GM18520 (cell line): ENCODE results near the gene YRDC.

Source experiments
- ATAC-seq: cut with Tn5 transposase; IDR thresholded peaks from one replicate; pipeline ENCODE4 v1.9.1; 2021; ENCODE audit not compliant: unreplicated experiment

YRDC gene, protein sequence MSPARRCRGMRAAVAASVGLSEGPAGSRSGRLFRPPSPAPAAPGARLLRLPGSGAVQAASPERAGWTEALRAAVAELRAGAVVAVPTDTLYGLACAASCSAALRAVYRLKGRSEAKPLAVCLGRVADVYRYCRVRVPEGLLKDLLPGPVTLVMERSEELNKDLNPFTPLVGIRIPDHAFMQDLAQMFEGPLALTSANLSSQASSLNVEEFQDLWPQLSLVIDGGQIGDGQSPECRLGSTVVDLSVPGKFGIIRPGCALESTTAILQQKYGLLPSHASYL

DNA sequence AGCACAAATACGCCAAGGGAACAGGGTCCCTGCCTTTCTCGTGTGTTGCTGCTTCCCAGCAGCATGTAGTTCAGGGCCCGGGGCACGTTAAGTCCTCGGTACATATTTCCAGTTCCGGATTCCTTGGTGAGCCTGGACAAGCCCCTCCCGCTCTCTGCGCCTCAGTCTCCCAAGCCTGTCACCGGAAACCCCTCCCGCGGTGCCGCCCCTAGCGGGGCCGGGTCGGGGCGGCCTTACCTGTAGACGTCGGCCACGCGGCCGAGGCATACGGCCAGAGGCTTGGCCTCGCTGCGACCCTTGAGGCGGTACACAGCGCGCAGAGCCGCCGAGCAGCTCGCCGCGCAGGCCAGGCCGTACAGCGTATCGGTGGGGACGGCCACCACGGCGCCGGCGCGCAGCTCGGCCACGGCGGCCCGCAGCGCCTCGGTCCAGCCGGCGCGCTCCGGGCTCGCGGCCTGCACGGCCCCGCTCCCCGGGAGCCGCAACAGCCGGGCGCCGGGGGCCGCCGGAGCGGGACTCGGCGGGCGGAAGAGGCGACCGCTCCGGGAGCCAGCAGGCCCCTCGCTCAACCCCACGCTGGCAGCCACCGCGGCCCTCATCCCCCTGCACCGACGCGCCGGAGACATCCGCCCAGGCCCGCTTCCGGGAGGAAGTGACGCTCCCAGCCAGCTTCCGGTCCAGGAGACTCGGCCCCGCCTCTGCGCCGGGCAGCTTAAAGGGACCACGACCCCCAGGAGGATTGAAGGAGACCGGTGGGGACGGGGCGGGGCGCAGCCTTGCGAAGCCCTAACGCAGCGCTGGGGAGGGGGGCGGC, at the start of gene YRDC, which contains the start of gene C1orf122:
Gene YRDC (minus strand): TSS at position 654 of the 814 bp plus-strand sequence. CDS start 28 bp downstream, at position 626.
Gene C1orf122 (plus strand): TSS at position 236 of the 814 bp plus-strand sequence. CDS start 615 bp downstream, outside the sequence.
- ATAC-seq = peak; percentile 66

DNA sequence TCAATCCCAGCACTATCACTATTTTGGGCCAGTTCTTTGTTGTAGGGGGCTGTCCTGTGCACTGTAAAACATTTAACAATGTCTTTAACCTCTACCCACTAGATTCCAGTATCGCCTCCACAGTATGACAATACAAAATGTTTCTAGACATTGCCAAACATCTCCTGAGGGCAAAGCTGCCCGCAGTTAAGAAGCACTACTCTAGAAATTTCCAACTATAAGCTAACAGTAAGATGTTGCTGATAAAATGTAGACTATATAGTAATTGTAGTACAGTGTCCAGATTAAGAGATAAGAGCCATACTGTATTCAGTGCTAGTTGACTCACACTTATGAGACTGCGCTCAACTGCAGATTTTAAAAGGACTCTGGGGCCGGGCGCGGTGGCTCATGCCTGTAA, 46.4 kb upstream of the YRDC start:
- ATAC-seq = no peak

DNA sequence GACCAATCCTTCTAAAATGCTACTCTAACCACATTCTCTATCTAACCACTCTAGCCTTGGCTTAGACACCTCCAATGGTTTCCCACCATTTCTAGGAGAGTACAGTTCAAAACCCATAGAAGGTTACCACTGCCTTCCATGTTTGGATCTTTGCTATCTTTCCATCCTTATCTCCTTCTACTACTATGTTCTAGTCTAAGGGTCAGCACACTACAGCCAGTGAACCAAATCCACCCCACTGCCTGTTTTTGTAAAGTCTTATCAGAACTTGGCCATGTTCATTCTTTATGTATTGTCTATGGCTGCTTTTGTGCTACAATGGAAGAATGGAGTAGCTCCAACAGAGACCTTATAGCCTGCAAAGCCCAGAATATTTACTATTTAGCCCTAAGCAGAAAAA, 45.1 kb upstream of the YRDC start:
- no peak for ATAC-seq

DNA sequence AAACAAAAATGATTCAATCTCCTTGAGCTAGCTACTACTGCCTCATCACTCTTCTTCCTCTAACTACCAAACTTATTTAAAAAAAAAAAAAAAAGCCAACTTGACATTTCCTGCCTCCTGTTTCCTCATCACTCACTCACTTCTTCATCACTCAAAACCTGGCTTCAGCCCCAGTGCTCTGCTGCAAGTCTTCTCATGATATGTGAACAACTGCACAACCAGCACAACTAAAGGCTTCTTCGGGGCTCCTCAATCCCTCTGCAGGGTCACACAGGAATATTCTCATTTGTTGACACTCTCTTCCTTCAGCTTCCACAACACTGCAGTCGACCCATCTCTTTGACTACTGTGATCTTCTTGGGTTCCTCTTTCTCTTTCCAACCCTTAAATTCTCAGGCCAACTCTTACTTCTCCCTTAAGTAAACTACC, 43.8 kb upstream of the YRDC start:
- no peak for ATAC-seq

DNA sequence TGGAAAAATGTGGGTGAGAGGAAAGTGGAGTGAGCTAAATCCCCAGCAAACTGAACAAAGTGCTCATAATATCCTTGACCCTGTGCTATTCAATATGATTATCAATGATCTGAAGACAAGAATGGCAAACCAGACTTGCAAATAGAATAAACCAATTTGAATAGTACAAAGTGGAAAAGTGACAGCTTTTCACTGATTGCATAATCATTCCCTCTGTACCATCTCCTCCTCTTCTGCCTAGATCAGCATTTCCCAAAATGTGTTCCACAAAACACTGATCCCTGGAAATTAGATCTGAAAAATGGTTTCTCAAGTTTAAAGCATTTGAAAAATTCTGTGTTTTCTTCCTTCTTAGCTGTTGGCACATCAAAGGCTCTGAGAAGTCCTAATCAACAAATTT, 43.3 kb upstream of the YRDC start:
- ATAC-seq = no peak

DNA sequence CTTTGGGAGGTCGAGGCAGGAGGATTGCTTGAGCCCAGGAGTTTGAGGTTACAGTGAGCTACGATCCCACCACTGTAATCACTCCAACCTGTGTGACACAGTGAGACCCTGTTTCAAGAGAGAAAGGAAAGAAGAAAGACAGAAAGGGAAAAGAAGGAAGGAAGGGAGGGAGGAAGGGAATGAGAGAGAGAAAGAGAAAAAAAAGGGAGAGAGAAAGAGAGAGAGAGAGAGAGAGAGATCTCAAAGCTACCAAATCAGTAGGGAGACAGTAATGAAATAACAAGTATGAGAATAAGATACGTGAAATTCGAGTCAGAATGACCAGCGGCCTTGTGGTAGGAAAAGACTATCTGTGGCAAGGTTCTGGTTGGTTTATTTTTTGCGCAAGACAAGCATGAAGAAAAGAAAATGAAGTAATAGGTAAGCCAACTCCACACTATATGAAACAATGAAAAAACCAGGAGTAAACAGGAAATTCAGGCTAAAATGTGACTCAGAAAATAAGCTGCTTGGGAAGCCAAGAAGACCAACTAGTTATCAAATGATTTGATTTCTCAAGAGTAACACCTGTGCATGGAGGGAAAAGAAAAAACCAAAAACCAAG, 42.4 kb upstream of the YRDC start:
- no peak for ATAC-seq

DNA sequence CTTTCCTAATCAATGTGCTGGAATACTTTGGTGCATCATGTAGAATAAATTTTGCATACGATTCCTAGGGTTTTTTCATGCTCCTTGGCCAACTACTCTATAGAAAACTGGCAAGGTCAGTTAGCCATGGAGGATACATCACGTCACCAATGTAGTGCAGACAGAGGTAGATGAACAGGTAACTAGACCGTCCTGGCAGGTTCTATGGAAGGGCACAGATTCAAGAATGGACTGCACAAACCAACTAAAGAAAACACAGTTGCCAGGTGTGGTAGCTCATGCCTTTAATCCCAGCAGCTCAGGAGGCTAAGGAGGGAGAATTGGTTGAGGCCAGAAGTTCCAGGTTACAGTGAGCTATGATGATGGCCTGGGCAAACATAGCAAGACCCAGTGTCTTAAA, 41.5 kb upstream of the YRDC start:
- no peak for ATAC-seq

DNA sequence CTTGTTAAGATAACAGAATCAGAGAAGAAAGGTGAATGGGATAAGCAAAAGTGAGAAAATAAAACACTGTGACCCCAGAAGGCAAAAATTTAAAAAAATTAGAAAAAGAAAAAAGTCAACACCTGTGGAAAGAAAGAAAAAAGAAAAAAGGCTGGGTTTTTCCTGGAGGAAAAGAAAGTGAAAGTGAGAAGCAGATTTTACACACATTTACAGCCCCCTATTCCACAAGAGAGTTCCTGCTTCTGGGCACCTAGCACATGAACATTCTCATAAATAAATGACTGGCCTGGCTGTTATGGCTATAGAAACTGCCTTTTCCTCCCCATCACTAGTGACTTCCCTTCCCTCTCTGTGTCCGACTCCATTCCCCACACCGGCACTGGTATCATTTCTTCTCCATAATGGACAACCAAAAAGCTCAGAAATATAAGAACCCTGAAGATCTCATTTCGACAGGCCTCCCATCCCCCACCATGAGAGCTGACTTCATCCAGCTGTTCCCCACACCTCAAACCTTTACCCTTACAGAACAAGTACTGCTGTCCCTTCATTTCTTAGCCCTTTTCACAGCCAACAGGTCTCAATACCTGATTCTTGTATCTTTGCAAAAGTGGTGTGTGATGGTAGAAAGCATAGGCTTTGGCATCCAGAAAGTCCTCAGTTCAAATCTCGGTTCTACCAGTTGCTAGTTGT, 38.8 kb upstream of the YRDC start:
- no peak for ATAC-seq

DNA sequence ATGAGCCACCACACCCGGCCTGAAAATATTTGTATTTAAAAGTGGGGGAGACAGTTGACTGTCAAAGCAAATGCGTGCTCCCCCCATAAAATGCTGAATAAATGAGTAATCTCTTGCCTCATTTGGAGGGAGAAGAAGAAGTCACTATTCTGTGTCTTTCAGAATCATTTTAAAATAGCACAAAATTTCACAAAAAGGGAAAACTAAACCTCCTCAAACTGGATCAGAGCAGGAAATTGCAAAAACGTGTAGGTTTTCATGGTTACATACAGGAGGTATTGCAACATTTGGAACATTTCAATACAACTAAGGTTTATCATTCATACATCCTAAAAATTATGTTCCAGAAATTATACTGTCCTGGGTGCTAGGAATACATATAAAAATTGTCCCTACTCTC, 37.8 kb upstream of the YRDC start:
- ATAC-seq = no peak

DNA sequence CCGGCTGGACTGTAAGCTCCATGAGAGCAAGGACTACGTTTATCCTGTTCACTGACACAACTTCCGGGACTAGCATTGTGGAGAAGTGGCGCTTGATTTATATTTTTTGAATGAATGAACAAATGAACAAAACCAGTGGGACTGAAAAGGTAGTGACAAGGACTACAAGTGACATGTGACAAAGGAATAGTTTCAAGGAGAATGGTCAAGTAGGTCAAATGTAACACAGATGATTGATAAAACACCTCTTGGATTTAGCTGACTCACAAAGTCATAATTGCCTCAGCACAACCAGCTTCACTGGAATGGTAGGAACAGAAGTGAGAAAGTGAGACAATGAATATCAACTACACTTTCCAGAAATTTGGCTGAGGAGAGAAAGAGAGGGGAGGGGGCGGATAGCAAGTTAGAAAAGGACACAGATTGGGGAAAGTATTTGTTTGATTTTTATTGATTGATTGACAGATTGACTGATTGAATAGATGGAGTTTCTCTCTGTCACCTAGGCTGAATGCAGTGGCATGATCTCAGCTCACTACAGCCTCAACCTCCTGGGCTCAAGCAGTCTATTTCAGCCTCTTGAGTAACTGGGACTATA, 37.1 kb upstream of the YRDC start:
- no peak for ATAC-seq

DNA sequence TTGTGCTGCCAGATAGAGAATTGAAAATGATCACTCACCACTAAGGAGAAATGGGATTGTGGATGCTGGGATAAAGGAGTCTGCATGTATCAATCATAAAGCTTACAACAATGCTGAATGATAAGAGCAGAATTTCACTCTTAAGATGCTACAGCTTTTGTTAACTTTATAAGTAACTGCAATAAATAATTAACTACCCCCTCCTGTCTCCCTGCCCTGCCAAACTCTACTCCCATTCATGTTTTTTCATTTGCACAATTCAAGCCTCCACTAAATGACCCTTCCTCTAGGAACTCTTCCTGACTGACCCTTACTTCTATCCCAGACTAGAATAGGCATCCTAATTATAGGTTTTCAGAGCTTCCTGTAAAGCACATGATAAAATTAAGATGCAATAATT, 36.5 kb upstream of the YRDC start:
- ATAC-seq = no peak

DNA sequence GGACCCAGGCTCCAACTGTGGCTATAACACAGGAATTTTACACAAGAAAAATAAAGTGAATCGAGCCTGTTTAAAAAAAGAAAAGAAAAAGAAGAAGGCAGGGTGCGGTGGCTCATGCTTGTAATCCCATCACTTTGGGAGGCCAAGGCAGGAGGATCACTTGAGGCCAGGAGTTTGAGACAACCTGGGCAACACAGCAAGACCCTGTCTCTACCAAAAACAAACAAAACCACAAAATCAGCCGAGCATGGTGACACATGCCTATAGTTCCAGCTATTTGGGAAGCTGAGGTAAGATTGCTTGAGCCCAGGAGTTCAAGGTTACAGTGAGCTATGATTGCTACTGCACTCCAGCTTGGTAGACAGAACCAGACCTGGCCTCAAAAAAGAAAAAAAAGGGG, 33.6 kb upstream of the YRDC start:
- ATAC-seq = no peak

DNA sequence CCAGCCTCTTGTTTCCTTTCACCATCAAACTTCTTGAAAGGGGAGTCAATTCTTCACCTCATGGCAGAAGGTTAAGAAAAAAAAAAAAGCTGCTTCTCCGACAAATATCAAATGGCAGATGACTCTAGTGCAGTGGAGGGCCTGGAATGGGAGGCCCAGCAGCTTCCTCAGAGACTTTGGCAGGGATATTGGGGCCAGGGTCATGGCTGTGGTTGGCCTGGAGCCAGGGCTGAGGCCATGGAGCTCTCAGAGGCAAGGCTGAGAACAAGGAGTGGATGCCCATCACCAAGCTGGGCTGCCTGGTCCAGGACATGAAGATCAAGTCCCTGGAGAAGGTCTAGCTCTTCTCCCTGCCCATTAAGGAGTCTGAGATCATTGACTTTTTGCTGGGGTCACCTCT, 32.7 kb upstream of the YRDC start:
- no peak for ATAC-seq

DNA sequence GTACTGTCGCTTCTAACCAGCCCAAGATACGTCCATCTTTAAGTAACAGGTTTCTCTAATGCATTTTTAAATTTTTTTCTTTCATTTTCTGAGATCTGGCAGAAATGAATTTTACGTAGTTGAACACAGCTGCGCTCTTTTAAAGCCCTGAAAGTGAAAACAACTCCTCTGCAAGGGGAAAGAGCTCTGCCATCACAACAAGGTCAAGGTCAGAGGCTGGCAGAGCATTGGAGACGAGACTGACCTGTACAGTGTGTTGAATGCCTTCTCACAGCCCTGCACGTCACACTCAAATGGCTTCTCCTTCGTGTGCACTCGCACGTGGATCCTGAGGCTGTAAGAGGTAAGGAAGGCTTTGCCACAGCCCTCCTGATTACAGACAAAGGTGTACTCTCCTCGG, 31.7 kb upstream of the YRDC start:
- no peak for ATAC-seq

DNA sequence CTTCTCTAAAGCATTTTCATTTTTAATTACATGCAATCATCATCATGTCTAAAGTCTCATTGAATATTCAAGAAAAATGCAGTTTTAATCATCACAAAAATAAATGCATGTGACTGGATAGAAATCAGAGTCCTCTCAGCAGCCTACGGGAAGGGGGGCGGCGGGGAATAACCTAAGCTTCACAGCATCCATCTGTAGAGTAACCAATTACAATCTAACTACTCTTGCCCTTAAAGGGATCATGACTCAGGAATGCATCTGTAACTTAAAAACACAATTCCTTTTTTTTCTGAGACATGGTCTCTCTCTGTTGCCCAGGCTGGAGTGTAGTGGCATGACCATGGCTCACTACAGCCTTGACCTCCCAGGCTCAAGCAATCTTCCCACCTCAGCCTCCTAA, 28.8 kb upstream of the YRDC start:
- ATAC-seq = no peak

DNA sequence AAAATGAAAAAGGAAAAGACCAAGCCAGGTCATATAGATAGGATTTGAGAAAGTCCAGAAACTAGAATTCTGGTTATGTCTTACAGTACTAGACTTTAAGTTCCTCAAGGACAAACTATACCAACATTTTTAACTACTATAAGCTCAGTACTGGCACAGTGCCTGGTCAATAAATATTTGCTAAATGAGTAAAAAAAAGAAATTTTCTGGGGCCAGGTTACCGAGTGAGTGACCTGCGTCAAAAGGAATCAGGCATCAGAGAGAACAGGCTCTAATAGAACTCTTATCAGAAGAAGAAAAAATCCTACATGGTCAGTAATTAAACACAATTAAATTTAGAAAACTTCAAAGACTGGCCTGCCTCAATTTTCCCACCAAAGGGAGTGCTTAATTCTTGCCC, 23.8 kb upstream of the YRDC start:
- no peak for ATAC-seq

DNA sequence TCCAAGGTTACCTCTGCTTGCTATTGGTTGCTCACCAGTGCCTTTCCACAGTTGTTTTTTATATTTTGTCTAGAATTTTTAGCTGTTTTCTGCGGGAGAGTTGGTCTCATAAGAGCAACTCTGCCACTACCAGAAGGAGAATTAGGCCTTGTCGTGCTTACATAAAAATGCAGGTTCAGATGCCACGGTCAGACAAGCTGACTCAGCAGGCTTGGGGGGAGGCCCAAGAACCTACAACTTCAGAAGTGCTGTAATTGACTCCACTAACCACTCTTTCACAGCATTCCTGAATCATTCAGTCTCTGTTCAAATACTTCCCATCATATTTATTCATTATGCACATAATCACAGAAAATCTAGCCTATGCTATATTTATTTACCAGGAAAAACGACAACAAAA, 23.1 kb upstream of the YRDC start:
- ATAC-seq = no peak

DNA sequence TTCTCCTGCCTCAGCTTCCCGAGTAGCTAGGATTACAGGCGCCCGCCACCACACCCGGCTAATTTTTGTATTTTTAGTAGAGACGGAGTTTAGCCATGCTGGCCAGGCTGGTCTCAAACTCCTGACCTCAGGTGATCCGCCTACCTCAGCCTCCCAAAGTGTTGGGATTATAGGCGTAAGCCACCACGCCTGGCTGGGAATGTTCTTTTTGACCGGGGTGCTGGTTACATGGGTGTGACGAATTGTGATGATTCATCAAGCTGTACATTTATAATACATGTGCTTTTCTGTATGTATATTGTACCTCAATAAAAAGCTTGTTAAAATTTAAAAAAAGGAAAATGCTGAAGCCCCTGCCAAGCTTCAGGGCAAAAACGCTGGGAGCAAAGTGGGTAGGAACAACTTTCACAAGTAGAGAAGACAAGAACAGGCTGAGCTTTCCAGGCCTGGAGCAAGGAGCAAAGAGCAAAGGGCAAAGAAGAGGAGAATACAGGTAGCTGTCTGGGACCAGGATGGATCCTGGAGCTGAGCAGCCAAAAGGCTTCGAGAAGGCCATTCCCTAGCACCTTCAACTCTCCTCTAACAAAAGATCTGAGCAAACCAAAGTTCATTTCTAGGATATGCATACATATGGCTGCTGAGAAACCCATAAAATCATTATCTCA, 20.5 kb upstream of the YRDC start:
- no peak for ATAC-seq

DNA sequence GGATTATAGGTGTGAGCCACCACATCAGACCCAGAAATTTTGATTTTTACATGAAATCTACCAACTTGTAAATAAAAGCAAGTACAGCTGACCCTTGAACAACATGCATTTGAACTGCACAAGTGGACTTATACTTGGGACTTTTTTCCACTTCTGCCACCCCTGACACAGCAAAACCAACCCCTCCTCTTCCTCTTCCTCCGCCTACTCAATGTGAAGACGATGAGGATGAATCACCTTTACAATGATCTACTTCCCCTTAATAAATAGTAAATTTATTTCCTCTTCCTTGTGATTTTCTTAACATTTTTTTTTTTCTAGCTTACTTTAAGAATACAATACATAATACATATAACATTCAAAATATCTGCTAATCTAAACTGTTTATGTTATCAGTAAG, 17.5 kb upstream of the YRDC start:
- ATAC-seq = no peak

DNA sequence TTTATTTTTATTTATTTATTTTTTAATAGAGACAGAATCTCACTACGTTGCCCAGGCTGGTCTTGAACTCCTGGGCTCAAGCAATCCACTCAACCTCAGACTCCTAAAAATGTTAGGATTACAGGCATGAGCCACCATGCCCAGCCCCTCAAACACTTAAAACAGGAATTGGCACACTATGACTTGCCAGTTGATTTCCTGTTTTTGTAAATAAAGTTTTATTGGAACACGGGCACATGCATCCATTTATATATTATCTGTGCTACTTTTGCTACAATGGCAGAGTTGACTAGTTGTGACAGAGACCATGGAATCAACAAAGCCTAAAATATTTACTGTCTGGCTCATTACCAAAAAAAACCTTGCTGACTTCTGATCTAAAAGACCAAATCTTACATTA, 16.0 kb upstream of the YRDC start:
- ATAC-seq = no peak
